ENCODE measurements around the gene SORCS1.

SORCS1 gene

DNA sequence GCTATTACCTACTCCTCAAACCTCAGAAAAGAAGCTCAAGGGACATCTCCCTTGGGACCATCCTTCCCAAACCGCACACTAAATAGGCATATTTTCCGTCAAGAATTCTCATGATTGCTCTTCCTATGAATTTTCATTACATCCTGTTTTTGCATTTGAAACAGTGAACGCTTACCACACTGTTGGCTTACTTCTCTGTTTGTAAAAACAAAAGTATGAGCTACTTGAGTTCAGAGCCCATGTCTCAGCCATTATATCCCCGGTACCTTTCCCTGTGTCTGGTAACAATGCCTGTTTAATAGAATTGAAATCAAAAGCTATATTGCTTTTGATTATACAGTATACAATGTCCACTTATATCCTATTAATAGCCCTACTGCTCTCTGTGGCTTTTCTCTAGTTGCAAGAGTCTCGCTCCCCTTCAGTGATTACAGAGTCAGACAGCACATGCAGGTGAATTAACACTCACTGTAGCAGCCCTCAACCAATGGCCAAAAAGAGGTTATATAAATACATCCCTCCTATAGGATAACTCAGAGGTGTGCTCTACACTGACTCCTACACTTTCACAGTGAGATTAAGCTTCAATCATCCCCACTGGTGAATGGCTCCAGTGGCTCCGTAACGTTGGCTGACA is 264.4 kb downstream of the SORCS1 start:
- DNase-seq (ENCODE audit: low read depth, low spot score) = no peak

DNA sequence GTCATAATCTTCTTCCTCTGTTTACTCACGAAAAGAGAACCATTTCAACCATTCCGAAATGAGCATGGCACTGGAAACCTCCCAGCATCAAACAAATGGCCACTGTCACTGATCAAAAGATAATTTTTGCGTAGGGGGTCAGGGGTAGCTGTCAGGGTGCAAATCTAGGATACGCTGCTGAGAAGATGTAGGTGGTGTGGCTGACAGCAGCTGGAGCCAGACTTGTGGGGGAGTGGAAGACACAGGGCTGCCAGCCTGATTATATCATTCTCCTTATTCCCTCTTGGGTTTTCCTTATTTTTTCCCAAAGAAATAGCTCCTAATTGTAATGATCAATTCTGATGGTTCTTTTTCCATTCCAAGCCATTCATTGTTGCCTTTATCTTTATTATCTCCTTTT is 266.1 kb downstream of the SORCS1 start:
- no peak for DNase-seq (ENCODE audit: low read depth, low spot score)

DNA sequence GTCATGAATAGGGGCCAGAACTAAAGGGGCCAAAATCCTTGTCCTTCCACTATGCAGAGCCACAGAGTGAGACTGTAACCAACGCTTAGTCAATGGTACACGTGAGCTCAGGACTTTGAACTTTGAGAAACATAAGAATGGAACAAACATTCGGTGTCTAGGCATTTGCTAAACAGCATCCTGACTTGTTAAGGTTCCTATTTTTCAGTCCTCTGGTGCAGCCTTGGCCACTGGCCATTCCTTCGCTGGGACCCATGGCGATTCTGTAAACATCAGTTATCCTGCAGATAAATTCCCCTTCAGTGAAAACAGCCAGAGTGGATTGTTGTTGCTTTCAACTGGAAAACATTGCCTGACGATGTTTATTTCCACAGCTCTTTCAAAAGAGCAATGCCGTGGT is 266.8 kb downstream of the SORCS1 start:
- no peak for DNase-seq (ENCODE audit: low read depth, low spot score)

DNA sequence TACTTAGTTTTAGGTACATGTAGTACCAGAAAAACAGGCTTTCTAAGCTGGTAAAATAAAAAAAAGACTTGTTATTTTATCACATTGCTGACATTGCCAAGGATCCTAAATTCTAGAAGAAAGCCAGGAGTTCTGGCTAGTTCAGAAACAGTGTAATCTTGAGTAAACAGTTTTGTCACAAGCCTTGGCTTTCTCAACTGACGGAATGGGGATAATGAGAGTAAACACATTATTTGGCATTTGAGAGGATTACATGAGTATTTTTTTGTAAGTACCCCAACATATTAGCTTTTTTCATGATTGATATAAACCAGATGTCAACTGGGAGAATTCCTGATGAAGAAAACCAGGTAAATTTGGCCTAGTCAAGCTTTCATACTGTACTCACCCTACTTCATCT is 269.8 kb downstream of the SORCS1 start:
- DNase-seq (ENCODE audit: low read depth, low spot score) = no peak

DNA sequence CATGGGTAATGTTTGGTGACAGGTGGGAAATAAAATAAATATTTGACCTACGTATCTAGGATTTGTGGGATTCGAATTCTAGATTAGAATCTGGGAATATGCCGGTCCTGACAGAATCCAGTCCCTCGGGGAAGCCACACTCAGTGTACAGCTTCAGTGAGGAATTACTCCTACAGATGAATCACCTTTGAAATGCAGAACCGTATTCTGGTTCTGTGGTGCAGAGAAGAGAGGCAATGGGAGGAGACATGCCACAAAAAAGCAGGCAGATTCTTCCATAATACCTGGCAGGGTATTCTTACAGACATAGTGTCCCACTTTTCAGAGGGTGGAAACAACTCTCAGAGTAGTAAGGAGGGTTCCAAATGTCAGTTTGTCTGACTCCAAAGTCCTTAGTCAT is 286.9 kb downstream of the SORCS1 start:
- no peak for DNase-seq (ENCODE audit: low read depth, low spot score)

DNA sequence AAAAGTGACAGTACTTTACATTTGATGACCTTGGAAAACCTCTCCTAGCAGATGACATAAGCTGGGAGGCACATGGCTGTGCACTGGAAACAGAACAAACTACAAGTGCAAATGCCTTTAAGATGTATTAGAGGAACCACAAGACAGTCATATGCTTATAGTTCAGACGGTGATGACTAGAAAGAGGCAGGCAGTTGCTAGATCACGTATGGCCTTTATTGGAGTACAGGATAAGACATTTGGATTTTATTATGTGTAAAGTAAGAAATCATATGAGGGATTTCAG is 290.0 kb downstream of the SORCS1 start:
- no peak for DNase-seq (ENCODE audit: low read depth, low spot score)

DNA sequence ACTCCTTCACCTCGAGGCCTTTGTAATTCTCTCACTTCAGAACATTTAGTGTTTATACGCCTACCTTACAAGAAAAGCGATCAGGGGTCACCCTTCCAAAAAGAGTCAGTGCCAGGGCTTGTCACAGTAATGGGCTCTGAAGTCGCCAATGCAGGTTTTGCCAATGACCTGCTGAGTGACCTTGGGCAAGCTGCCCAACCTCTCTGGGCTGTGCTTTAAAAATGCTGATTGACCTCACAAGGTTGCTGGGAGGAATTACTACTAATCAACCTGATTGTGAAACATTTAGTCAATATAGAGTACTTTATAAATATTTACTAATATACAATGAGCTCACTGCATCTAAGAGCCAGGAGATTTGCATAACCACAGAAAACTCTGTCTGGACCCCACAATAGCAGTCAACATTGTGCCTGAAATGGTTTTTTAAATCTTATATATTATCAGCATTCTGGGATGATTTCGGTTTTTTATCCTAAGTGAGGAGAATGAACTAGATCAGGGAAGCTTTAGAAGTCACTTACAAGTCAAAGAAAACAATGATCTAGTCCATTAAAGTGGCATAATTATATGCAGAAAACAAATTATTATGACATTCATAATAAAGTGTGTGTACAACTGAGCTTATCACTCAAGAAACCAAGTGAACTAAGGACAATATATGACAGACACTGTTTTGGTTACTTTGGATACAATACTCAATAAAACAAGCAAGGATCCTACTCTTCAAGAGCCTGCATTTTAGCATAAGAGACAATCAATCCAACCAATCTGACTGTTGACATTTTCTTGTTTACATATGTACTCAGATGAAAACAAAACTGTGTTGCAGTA is 290.5 kb downstream of the SORCS1 start:
- no peak for DNase-seq (ENCODE audit: low read depth, low spot score)

DNA sequence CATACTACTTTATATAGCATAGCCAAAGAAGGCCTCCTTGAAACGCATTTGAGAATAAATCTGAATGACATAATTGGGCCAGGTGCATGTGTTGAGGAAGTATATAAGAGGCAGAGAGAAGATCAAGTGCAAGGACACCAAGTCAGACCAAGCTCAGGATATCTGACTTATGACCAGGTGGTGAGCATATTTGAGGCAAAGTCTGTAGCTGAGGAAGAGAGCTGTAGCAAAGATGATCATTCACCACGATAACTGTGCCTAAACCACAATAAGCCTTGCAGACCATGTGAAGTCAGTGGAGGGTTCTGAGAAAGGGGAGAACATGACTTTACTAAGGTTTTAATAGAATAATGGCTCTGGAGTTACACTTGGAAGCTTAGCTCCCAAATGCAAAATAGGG is 292.3 kb downstream of the SORCS1 start:
- DNase-seq (ENCODE audit: low read depth, low spot score) = no peak

DNA sequence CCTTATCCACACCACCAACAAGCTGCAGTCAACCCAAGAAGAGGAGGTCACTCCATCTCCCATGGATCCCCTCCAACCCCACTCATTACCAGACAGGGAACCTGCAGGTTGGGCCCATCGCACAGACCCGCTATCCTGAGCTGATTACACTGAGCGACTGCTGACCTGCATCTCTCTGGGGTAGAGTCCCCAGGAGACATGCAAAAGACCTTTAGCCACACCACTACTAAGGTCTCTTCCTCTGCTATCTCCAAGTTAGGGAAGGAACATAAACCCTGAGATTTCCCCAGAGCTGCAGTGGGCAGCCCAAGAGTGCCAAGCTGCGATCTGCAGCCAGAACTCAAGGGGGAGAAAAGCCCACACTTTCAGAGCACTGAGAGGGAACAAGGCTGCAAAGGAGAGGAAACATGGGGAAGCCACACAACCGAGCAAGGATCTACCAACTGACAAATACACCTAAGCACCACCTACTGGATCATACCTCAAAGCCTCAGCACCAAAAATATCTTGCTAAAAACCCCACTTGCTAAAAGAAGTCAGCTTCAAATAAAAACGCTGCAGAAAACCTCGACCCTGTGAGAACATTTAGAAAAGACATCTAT is 298.2 kb downstream of the SORCS1 start:
- no peak for DNase-seq (ENCODE audit: low read depth, low spot score)

DNA sequence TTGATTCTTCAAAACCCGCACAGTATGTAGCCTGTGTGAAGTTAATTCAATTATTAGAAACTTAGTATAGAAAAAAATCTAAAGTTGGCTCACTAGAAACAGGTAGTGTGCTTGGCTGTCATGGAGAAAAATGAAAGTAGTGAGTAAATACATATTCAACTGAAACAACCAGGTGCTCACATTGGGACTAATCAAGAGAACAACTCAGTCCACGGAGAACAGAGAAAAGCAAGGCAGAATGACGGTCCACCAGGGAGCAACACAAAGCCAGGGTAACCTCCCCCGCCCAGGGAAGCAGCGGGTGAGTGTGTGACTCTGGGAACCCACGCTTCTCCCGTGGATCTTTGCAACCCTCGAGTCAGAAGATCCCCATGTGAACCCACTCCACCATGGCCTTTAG is 300.5 kb downstream of the SORCS1 start:
- no peak for DNase-seq (ENCODE audit: low read depth, low spot score)

DNA sequence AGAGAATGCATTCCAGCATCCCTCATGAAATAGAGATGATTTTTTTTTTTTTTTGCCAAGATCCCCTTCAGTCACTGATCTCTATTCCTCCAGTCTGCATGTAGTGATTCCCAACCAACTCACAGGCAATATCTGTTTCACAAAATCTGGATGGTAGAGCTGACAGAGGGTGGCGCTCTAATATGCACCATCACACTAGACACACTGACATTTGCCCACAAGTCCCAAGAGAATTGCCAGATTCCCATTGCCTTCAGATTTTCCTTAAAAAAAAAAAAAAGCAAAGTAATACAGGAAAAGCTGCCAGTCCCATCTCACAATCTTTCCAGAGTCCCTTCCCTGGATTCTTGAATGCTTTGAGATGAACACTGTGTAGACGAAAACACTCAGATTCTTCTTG is 301.0 kb downstream of the SORCS1 start:
- DNase-seq (ENCODE audit: low read depth, low spot score) = no peak

DNA sequence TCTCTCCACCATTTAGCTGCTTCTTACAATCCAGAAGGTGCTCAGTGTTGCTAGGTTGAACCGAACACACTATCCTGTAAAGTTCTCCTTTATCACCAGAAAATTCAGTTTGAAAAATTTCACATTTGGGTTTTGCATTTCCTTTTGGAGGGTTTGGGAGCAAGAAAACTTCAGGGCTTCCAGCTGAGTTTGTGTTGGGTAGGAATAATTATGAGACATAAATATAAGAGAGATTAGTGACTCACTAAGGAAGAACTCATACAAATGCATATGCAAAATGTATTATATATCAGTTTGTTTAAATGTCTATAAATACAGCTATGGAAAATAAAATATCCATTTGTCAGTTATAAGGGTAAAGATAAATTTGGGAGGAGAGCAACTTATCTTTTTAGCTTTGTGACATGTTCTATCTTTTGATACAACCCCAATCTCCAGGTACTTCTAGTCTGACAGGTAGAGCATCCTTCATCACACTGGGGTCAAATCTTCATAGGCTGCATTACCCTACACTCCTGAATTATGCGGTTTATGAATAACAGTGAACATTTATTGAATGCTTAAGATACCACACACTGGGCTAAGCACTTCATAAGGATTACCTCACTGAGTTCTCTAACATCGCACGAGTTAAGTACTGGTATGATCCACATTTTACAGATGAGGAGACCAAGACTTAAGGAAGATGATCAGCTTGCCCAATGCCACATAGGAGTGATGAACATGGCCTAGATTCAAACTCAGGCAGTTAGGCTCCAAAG is 304.4 kb downstream of the SORCS1 start:
- no peak for DNase-seq (ENCODE audit: low read depth, low spot score)

DNA sequence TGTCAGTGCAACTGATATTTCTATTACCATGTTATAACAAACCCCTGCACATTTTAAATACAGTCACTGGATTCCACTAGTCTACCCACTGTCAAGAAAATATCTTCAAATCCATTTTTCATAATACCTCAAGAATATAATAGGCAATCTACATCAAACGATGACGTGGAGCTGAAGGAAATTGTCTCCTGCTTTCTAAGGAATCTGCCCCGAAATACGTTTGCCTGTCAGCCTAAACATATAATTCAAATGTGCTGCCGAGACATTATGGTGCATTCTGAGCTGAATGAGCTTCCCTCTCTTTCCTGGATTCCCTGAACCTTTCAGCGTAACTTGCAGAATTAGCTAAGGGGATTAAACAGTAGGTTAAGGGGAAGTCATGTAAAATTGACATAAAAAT is 306.8 kb downstream of the SORCS1 start:
- no peak for DNase-seq (ENCODE audit: low read depth, low spot score)

DNA sequence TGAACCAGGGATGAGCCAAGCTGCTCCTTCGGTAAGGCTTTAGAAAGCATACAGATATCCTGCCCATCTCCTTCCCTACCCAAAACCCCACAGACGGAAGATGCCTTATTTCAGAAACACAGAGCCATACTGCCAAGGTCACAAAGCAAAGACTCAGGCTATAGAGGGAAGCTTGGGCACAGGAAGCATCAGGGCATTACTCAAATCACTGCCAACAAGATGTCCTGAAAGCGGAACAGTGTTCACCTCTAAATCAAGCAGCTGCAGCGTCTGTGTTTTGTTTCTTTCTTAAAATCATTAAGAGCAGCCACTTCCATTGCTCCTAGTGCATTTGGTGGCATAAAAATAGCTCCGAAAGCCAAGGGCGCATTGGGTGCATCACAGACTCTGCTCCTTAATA is 307.3 kb downstream of the SORCS1 start:
- DNase-seq (ENCODE audit: low read depth, low spot score) = no peak

DNA sequence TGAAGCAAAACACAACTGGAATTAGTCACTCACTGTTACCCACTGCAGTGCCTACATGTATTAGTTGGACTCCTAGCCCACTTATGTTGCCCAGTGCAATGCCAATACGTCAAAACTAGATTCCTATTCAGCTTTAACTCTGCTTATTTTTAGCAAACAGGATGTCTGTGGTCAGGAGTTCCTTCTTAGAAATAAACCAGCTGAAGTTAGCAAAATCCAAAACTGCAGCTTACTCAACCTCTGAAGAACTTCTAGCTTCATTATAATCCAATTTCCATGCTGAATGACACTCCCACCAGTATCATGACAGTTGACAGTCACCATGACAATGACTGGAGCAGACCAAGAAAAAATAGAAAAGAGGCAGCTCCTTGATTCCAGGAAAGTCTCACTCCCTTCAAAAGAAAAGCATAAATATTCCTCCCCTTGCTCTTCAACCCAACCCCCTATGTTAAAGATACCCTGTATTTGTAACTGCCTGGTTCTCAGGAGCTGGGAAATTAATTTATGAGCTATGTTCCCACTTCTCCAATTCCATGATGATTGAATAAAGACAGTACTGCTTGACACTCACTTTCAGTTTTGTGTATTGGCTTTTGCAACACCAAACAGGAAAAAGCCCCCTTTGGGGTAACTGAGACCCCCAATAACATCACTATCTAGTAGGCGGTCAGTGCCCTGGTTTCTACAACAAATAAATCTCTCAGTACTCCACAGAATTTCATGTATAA is 327.4 kb downstream of the SORCS1 start:
- DNase-seq (ENCODE audit: low read depth, low spot score) = no peak

DNA sequence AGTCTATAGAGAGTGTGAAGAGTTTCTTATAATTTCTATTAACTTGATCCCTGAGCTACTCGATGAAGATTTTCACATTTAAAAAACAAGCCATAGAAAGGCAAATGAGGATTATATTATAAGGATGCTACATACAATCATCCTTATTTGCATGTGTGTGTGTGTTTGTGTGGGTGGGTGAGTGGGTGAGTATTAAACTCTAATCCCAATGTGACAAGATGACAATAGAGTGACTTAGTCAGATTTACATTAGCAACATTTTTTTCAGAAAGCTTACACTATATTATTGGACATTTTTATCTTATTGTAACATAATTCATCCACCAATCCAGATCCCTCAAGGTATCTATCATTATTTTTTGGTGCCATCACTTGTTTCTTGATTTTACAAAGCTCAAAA is 331.7 kb downstream of the SORCS1 start:
- no peak for DNase-seq (ENCODE audit: low read depth, low spot score)

DNA sequence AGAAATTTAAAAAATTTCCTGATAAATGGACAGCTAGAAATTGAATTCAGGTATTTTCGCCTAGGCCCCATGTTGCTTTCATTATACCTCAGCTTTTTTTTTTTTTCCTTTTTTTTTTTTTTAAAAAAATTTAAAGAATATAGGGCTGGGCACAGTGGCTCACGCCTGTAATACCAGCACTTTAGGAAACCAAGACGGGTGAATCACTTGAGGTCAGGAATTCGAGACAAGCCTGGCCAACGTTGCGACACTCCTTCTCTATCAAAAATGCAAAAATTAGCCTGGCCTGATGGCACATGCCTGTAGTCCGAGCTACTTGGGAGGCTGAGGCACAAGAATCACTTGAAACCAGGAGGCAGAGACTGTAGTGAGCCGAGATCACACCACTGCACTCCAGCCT is 334.0 kb downstream of the SORCS1 start:
- no peak for DNase-seq (ENCODE audit: low read depth, low spot score)

DNA sequence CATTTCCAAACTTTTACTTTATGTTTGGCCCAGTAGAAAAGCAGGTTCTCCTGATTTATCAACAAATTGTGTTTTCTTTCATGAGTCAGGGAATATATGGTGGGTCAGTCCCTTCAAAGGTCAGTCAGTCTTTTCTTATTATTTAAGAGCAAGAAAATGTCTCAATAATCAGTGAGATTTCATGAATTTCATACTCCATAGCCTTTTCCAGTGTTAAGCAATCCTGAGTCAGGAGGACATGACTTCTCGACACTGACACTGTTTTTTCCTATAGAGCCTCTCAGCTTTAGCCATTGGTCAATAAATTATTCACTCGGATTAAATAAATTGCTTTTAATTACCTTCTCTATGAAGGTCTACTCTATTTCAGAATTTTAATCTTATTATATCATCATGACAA is 334.5 kb downstream of the SORCS1 start:
- no peak for DNase-seq (ENCODE audit: low read depth, low spot score)

DNA sequence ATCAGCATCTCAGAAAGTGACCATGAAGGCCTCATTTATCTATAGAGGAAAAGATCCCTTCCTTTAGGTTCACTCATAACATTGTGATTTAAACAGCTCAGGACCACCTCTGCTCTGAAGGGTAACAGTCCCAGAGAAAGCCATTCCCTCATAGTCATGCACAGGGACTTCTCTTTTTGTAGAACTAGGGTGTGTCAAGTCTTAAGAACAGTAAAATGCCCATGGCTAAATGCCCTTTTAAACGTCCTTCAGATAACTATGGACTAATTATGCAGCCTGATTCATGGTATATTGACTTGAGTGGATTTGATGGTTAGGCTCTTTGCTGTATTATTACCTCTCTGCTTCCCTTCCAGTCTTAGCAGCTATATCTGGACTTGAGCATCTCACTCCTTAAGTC is 337.8 kb downstream of the SORCS1 start:
- DNase-seq (ENCODE audit: low read depth, low spot score) = no peak

DNA sequence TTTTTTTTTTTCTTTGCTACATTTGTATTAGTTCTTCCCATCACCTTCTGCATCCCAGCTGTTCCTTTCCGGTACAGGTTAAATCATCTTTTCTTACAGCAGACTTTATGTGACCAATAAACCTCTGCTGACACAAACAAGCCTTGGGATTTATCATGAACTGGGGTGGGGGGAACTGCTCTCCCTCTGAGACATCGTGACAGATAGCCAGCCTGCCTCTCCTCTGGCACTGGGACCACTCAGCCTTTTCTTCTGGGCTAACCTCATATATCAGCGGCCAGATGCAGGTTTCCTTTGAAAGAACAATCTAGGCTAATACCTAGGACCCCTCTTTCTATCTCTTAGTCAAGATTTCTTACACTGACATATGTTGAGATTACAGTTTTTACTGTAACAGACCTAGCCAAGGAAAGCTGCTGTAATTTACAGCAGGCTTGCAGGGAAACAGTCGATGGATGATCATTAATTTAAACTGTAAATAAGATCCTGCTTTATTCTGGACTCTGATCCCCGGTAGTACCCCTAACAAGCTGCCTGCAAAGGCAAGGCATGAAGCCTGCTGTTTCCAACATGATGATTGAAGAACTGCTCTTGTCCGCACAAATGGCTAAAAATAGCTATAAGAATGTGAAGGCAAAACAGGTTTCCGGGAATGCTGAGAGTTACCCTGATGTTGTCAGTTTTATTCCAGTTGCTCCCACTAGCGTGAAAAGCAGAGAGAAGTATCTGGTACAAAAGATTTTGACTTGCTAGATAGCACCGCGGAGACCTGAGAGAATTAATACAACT is 338.7 kb downstream of the SORCS1 start:
- no peak for DNase-seq (ENCODE audit: low read depth, low spot score)

DNA sequence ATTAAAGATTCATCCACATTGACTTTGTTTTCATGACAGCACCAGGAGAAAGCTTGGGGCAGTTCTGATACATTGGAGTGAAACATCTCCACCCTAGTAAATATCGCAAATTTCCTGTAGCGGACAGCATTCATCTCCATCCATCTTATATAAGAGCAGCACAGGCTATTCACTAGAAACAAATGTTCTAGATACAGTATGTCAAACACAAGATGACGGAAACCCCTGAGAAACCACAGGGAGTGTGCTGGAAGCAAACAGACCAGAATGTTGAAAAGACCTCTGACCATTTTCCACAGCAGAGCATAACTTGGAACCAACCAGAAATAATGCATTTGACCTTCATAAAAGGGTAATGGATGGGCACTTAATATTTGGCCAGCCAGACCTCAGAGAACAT is 343.9 kb downstream of the SORCS1 start:
- DNase-seq (ENCODE audit: low read depth, low spot score) = no peak
